ENCODE data around the gene SEBOX.

DNA sequence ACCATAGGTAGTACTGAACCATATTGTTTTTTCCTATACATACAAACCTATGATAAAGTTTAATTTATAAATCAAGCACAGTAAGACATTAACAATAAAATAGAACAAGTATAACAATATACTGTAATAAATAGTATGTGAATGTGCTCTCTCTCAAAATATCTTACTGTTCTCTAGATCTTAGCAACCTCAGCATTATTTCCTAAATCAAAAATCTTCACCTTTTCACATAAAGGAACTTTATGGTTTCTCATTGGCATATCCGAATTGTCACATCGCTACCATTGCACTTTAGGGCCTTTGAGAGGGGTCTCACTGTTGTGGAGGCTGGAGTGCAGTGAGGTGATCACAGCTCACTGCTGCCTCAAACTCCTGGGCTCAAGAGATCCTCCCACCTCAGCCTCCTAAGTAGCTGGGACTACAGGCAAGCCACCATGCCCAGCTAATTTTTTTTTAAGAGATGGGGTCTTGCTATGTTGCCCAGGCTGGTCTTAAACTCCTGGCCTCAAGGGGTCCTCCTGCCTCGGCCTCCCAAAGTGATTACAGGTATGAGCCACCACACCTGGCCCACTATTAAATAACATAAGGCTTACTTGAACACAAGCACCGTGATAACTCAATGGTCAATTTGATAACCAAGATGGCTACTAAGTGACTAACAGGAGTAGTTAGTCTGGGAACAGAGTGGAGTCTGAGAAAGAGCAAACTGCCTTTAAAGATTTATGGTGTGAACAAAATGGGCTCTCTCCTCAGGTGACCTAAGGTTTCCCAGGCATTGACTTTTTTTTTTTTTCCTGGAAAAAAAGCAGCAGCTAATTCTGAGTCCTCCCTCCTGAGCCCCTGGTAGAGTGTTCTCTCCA is 48.9 kb downstream of the SEBOX start:
- TF ChIP-seq EZH2 (IDR thresholded peaks at IDR 0.05; ENCODE audit: low read length, missing control alignments) (no peak), CTCF (conservative IDR thresholded peaks at IDR 0.05 in 1 of 2, IDR thresholded peaks at IDR 0.05 in 1 of 2; ENCODE audit: low read depth in 1 of 2, low read length in 2 of 2) (no peak)

All from fibroblast of lung (primary cell).